Adrenal gland (tissue), 5 donors: ENCODE results near the gene NOD2.

Experiments used
- CTCF ChIP-seq, 6 experiments: fragments of 450-650 bp in 4 of 6; fragments of 200-600 bp in 2 of 6; sonication (generic) in 1 of 6; IDR thresholded peaks; 1 replicate in 5 of 6; 2 replicates in 1 of 6; pipeline versions ENCODE4 v1.5.1 to v1.8.0; 2016 to 2021; ENCODE audit warnings: antibody characterized with exemption in 6 of 6, mild to moderate bottlenecking in 2 of 6, moderate library complexity in 1 of 6
- POLR2A ChIP-seq, 2 donors: fragments of 450-650 bp; IDR thresholded peaks; one replicate each; pipeline ENCODE4 v1.6.1; 2017; ENCODE audit warnings: antibody characterized with exemption in 2 of 2, mild to moderate bottlenecking in 2 of 2, moderate library complexity in 1 of 2
- donor health status: DM: no; HTN: no; CAD: no.

- TF ChIP-seq POLR2A (IDR thresholded peaks at IDR 0.05) (no peak), CTCF (IDR thresholded peaks at IDR 0.05) (no peak)
These were observed 82.6 kb downstream of the NOD2 start for GRCh38 chr16:50776037-50776436.
